BE2C (cell line): Measurements from ENCODE around the gene HK1.

Source experiments
- DNase-seq: peaks from one replicate; pipeline ENCODE4 v3.0.0-alpha.2; 2020
- H3K27me3 ChIP-seq: fragments of 250-450 bp; sonication (Bioruptor Pico); 2 replicates; pipeline ENCODE4 v1.5.1; 2020; ENCODE audit warnings: mild to moderate bottlenecking
- H3K36me3 ChIP-seq: fragments of 250-450 bp; sonication (Bioruptor Pico); 2 replicates; pipeline ENCODE4 v1.5.1; 2020; ENCODE audit warnings: mild to moderate bottlenecking
- H3K4me1 ChIP-seq: fragments of 250-450 bp; sonication (Bioruptor Pico); 2 replicates; pipeline ENCODE4 v1.5.1; 2020
- H3K4me3 ChIP-seq: 2 replicates; pipeline ENCODE4 v1.5.1; 2011; ENCODE audit warnings: low read depth, low read length
- H3K9me3 ChIP-seq: fragments of 250-450 bp; sonication (Bioruptor Pico); 2 replicates; pipeline ENCODE4 v1.5.1; 2020
- TF ChIP-seq, protein P1 (sequence below): IDR thresholded peaks from 2 replicates; pipeline ENCODE4 v1.5.1; 2012; ENCODE audit warnings: mild to moderate bottlenecking, low read depth, low read length

HK1 gene

GRCh38 chr10:69377191-69377590 lies 98.9 kb downstream of the HK1 start:
- no peak for DNase-seq
- H3K9me3 ChIP-seq = no peaks in the 10 kb centered on the region
- TF ChIP-seq, protein P1, sequence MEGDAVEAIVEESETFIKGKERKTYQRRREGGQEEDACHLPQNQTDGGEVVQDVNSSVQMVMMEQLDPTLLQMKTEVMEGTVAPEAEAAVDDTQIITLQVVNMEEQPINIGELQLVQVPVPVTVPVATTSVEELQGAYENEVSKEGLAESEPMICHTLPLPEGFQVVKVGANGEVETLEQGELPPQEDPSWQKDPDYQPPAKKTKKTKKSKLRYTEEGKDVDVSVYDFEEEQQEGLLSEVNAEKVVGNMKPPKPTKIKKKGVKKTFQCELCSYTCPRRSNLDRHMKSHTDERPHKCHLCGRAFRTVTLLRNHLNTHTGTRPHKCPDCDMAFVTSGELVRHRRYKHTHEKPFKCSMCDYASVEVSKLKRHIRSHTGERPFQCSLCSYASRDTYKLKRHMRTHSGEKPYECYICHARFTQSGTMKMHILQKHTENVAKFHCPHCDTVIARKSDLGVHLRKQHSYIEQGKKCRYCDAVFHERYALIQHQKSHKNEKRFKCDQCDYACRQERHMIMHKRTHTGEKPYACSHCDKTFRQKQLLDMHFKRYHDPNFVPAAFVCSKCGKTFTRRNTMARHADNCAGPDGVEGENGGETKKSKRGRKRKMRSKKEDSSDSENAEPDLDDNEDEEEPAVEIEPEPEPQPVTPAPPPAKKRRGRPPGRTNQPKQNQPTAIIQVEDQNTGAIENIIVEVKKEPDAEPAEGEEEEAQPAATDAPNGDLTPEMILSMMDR = no peak
- no peaks in the 10 kb centered on the region for H3K4me1 ChIP-seq
- no peaks in the 10 kb centered on the region for H3K27me3 ChIP-seq
- H3K36me3 ChIP-seq = peaks cover 69% of the 10 kb centered on the region
- no peak overlapping the region for H3K4me3 ChIP-seq

GRCh38 chr10:69377933-69378332 lies 99.6 kb downstream of the HK1 start:
- TF ChIP-seq, protein P1 = no peak
- Histone ChIP-seq H3K4me3 (no peak overlapping the region), H3K36me3 (peaks cover 72% of the 10 kb centered on the region)

DNA sequence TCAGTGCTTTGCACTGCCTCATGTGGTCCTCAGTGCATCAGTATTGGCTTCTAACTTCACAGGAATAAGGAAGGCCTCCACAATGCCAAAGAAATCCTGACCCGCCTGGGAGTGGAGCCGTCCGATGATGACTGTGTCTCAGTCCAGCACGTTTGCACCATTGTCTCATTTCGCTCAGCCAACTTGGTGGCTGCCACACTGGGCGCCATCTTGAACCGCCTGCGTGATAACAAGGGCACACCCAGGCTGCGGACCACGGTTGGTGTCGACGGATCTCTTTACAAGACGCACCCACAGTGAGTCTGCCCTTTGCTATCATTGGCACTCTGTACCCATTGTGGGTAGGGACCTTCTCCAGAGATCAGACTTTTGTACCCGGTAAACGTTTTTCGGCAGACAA lies 101.5 kb downstream of the HK1 start:
- TF ChIP-seq, protein P1 = no peak
- no peak for DNase-seq
- H3K36me3 ChIP-seq = peaks cover 72% of the 10 kb centered on the region
- no peak overlapping the region for H3K4me3 ChIP-seq
- H3K9me3 ChIP-seq = no peaks in the 10 kb centered on the region
- no peaks in the 10 kb centered on the region for H3K27me3 ChIP-seq
- H3K4me1 ChIP-seq = no peaks in the 10 kb centered on the region

More at GRCh38 chr10:69377933-69378332, 99.6 kb downstream of the HK1 start:
- Histone ChIP-seq H3K27me3 (no peaks in the 10 kb centered on the region), H3K9me3 (no peaks in the 10 kb centered on the region), H3K4me1 (no peaks in the 10 kb centered on the region)
- no peak for DNase-seq

DNA sequence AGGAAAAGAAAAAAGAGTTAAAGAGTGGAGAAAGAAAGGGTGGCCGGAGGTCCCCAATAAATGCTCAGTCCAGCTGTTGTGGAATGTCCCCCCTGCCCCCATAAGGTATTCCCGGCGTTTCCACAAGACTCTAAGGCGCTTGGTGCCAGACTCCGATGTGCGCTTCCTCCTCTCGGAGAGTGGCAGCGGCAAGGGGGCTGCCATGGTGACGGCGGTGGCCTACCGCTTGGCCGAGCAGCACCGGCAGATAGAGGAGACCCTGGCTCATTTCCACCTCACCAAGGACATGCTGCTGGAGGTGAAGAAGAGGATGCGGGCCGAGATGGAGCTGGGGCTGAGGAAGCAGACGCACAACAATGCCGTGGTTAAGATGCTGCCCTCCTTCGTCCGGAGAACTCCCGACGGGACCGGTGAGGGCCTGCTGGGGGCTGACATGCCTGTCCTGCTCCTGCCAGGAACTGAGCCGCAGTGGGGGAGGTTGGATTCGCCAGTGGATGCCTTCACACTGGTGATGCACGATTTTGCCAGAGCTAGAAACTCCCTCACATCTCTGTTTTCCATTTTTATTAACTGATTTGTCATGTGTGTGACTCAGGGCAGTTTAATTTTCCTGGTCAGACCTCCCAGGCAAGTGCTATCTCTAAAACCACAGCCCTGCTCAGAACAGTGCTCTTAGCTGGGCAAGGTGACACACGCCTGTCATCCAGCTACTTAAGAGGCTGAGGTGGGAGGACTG lies 104.3 kb downstream of the HK1 start:
- Histone ChIP-seq H3K36me3 (peaks cover 78% of the 10 kb centered on the region), H3K27me3 (no peaks in the 10 kb centered on the region), H3K4me3 (no peak overlapping the region), H3K9me3 (no peaks in the 10 kb centered on the region), H3K4me1 (no peaks in the 10 kb centered on the region)
- no peak for DNase-seq
- TF ChIP-seq, protein P1 = no peak

DNA sequence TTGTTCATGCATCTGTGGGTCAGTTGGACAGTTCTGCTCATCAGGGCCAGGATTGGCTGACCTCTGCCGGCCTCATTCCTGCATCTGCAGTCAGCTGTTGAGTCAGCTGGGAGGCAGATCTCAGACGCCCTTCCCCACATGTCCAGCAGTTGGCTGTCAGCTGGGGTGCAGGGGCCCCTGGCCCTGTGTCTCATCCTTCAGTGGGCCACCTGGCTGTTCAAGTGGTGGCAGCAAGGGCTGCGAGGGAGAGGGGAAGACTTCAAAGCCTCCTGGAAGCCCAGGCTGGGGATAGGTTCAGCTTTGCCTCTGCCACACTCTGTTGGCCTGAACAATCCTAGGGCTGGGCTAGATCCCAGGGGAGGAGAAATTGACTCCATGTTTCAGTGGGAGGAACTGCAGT lies 105.3 kb downstream of the HK1 start:
- no peak for DNase-seq
- TF ChIP-seq, protein P1 = no peak
- H3K36me3 ChIP-seq = peaks cover 81% of the 10 kb centered on the region
- no peaks in the 10 kb centered on the region for H3K9me3 ChIP-seq
- no peaks in the 10 kb centered on the region for H3K4me1 ChIP-seq
- H3K4me3 ChIP-seq = no peak overlapping the region
- H3K27me3 ChIP-seq = no peaks in the 10 kb centered on the region

GRCh38 chr10:69384320-69384719 lies 106.0 kb downstream of the HK1 start:
- no peaks in the 10 kb centered on the region for H3K4me1 ChIP-seq
- H3K36me3 ChIP-seq = peaks cover 83% of the 10 kb centered on the region
- no peaks in the 10 kb centered on the region for H3K27me3 ChIP-seq
- TF ChIP-seq, protein P1 = no peak
- DNase-seq = no peak
- no peak overlapping the region for H3K4me3 ChIP-seq
- H3K9me3 ChIP-seq = no peaks in the 10 kb centered on the region
